Body of pancreas (tissue), 4 donors: ENCODE measurements around the gene SPACA6. TPM values are rescaled to one million over a fixed set of nuclear protein-coding genes. Genes with fewer than 3 reads are reported as not detected.

Experiments used
- ATAC-seq: fragments of 150-250 bp; one replicate; pipeline ENCODE4 v1.9.1; 2016
- DNase-seq, 4 donors: peaks; one replicate each; pipeline ENCODE4 v3.0.0-alpha.2; 2019
- H3K27ac ChIP-seq, 4 donors: fragments of 200-600 bp; sonication (generic); 1 replicate in 3 of 4; 2 replicates in 1 of 4; pipeline versions ENCODE4 v1.5.1 to v1.6.1; 2016 to 2019; ENCODE audit warnings: mild to moderate bottlenecking in 1 of 4, mixed read lengths in 1 of 4, moderate library complexity in 1 of 4
- H3K27me3 ChIP-seq, 2 donors: fragments of 200-600 bp; sonication (generic); one replicate each; pipeline ENCODE4 v1.6.0; 2016; ENCODE audit warnings: mild to moderate bottlenecking in 1 of 2
- H3K36me3 ChIP-seq, 2 donors: fragments of 200-600 bp; sonication (generic); replicated peaks in 1 of 2; 2 replicates each; pipeline ENCODE4 v1.5.1; 2016; ENCODE audit warnings: low read depth in 2 of 2; ENCODE audit not compliant: insufficient read depth in 1 of 2
- H3K4me1 ChIP-seq: fragments of 200-600 bp; sonication (generic); one replicate; pipeline ENCODE4 v1.6.0; 2016
- H3K4me3 ChIP-seq, 2 donors: fragments of 200-600 bp; sonication (generic); 1 replicate in 1 of 2; 2 replicates in 1 of 2; pipeline ENCODE4 v1.5.1; 2016 to 2019
- H3K9me3 ChIP-seq, 3 donors: fragments of 200-600 bp; sonication (generic); 1 replicate in 2 of 3; 2 replicates in 1 of 3; pipeline ENCODE4 v1.5.1; 2016
- POLR2A ChIP-seq, 3 donors: fragments of 450-650 bp; IDR thresholded peaks; one replicate each; pipeline ENCODE4 v1.6.1; 2016; ENCODE audit warnings: antibody characterized with exemption in 3 of 3, mild to moderate bottlenecking in 2 of 3
- WGBS, 2 donors: methylation state at CpG; one replicate each; pipeline ENCODE4 v1.1.5; 2017; 5-methylcytosine and 5-hydroxymethylcytosine counted together
- intact Hi-C: fragments of 100-400 bp; cut with DNase I; formaldehyde crosslinking; loops from one replicate; pipeline ENCODE4 v1.15.1; 2023
- total RNA-seq, 2 donors: library from RNA; depleted of rRNA; stranded (reverse); fragments of >200 nt; gene quantifications; one replicate each; pipeline ENCODE4 v1.1.0, GENCODE V29; 2016
- TF ChIP-seq, protein P1 (sequence below), 7 experiments: fragments of 450-650 bp in 4 of 7; fragments of 200-600 bp in 3 of 7; sonication (generic) in 3 of 7; IDR thresholded peaks; one replicate each; pipeline ENCODE4 v1.5.1; 2016 to 2019; ENCODE audit warnings: antibody characterized with exemption in 7 of 7

SPACA6 gene
- total RNA-seq, 2 donors from 2014 or later: 7.9 to 16.3 TPM

DNA sequence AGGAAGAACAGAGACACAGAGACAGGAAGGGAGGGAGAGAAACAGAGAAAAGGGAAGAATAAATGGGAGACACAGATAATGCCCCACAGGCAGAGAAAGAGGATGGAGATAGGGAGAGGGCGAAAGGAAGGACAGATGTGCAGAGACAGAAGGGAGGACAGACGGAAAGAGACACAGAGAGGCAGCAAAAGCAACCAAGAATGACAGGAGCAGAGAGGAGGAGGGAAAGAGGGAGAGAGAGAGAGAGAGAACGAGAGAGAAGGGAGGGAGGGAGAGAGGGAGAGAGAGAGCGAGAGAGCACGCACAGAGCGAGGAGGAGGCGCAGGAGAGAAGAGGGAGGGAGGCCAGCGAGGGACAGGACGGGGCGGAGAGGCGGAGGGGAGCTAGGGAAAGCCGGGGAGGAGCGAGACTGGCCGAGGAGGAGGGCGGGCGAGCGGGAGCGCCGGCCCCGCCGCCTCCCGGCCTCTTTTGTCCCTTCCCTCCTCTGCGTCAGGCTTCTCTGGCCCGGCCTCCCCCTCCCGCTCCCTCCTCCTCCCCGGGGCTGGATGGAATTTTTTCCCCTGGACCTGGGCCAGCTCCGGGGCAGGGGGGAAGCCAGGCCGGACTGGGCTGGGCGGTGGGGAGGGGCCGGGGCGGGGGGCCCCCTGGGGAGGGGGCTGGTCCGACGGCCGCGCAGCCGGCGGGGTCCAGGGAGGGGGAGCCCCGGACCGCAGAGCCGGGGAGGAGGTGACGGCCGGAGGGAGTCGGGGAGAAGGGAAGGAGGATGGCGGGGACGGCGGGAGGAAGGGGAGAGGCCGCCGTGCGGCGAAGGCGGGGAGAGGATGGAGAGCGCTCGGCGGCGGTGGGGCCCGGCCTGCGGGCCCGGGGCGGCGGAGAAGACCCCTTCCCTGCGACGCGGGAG, 4.2 kb upstream of the SPACA6 start:
- ATAC-seq: peak; percentile 88
- Histone ChIP-seq H3K36me3 (no peaks in the 10 kb centered on the region), H3K27ac (peak overlapping the region; percentile 85 to 95 (median 91)), H3K9me3 (no peaks in the 10 kb centered on the region), H3K27me3 (no peaks in the 10 kb centered on the region), H3K4me3 (peak overlapping the region; percentile 61 to 93), H3K4me1 (peaks cover 31% of the 10 kb centered on the region)
- intact Hi-C loops: no loop called here
- DNase-seq: peak; percentile 80 to 93 (median 86)
- WGBS, 2 donors: 0 to 2% methylated on average over 44 to 48 of the region's 63 CpGs
- peak in 2 of 3 donors; percentile 56 to 68 for TF ChIP-seq POLR2A (IDR thresholded peaks at IDR 0.05)
- TF ChIP-seq, protein P1, sequence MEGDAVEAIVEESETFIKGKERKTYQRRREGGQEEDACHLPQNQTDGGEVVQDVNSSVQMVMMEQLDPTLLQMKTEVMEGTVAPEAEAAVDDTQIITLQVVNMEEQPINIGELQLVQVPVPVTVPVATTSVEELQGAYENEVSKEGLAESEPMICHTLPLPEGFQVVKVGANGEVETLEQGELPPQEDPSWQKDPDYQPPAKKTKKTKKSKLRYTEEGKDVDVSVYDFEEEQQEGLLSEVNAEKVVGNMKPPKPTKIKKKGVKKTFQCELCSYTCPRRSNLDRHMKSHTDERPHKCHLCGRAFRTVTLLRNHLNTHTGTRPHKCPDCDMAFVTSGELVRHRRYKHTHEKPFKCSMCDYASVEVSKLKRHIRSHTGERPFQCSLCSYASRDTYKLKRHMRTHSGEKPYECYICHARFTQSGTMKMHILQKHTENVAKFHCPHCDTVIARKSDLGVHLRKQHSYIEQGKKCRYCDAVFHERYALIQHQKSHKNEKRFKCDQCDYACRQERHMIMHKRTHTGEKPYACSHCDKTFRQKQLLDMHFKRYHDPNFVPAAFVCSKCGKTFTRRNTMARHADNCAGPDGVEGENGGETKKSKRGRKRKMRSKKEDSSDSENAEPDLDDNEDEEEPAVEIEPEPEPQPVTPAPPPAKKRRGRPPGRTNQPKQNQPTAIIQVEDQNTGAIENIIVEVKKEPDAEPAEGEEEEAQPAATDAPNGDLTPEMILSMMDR (IDR thresholded peaks at IDR 0.05): peak in 4 of 7 experiments; percentile 43 to 51 (median 44)

DNA sequence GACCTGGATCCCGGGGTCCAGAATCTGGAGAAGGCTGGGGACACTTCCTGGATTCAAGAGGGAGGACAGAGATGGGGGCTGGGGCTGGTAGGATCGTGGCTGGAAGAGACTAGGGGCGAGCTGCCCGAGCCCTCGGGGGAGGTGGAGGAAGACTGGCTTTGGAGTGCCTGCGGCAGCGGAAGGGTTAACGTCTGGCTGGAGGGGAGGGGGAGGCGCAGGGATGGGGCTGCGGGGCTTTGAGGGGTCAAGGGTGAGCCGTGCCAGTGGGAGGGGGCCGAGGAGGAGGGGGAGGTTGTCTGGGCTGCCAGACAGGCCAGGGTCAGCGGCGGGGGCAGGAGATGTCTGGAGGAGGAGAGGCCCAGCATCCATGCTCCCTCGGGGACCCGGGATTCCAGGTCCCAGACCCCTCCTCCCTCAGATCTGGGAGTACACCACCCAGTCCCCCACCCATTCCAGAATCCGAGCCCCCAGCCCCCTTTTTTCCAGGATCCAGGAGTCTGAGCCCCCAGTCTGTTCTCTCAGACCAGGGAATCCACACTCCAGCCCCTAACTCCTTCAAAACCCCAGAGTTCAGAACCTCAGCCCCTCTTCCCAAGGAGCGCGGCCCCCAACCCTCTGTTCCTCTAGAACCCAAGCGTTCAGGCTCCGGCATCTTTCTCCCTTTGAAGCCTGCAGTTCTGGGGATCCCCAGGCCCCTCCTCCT, 3.2 kb upstream of the SPACA6 start:
- Histone ChIP-seq H3K4me1 (peaks cover 31% of the 10 kb centered on the region), H3K27me3 (no peaks in the 10 kb centered on the region), H3K4me3 (peak overlapping the region; percentile 61 to 93), H3K27ac (peak overlapping the region; percentile 85 to 95 (median 91)), H3K36me3 (no peaks in the 10 kb centered on the region), H3K9me3 (no peaks in the 10 kb centered on the region)
- no peak for TF ChIP-seq POLR2A (IDR thresholded peaks at IDR 0.05)
- TF ChIP-seq, protein P1 (IDR thresholded peaks at IDR 0.05): no peak
- 2 to 4% methylated on average over 20 to 21 of the region's 21 CpGs for WGBS, 2 donors
- intact Hi-C loops: loop anchor here (10.0 kb wide), 1 partner anchor 95 kb away; no protein-coding TSS in a partner anchor
- ATAC-seq: no peak
- DNase-seq: peak in 3 of 4 donors; percentile 18 to 37 (median 23)

DNA sequence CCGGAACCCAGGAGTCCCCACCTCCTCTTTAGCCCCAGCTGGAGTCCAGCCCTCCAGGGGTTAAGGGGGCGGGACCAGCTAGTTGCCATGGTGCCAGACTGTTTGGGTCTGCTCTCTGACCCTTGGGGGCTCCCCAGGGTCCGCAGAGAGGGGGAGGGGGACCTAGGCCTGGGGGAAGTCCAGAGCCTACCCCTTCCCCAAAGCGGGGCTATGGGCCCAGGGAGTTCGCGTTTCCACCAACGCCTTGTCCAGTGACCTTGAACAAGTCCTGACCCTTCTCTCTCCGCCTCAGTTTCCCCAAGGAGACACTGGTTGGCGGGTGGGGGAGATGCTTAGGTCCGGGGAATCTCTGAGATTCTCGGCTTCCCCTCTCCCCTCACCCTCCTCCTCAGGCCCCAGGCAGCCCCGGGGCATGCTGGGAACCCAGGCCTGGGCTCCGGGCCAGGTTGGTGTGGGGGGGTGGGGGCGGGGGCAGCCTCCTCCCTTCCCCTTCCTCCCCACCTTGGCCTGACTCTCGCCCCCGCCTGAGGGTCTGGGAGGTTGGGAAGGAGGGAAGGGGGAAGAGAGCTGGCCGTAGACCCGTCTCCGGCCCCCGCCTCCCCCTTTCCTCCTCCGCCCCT, 2.6 kb upstream of the SPACA6 start:
- no peaks in the 10 kb centered on the region for H3K36me3 ChIP-seq
- intact Hi-C loops: loop anchor here (10.0 kb wide), 1 partner anchor 96 kb away; no protein-coding TSS in a partner anchor
- no peaks in the 10 kb centered on the region for H3K27me3 ChIP-seq
- TF ChIP-seq, protein P1 (IDR thresholded peaks at IDR 0.05): no peak
- peak in 1 of 3 donors; percentile 43 for TF ChIP-seq POLR2A (IDR thresholded peaks at IDR 0.05)
- ATAC-seq: peak; percentile 39
- peak overlapping the region; percentile 61 for H3K4me3 ChIP-seq
- 6 to 12% methylated on average over 10 to 19 of the region's 21 CpGs for WGBS, 2 donors
- peak in 3 of 4 donors; percentile 44 to 64 (median 61) for DNase-seq
- H3K4me1 ChIP-seq: peaks cover 31% of the 10 kb centered on the region
- peak overlapping the region; percentile 85 to 95 (median 91) for H3K27ac ChIP-seq
- H3K9me3 ChIP-seq: no peaks in the 10 kb centered on the region

DNA sequence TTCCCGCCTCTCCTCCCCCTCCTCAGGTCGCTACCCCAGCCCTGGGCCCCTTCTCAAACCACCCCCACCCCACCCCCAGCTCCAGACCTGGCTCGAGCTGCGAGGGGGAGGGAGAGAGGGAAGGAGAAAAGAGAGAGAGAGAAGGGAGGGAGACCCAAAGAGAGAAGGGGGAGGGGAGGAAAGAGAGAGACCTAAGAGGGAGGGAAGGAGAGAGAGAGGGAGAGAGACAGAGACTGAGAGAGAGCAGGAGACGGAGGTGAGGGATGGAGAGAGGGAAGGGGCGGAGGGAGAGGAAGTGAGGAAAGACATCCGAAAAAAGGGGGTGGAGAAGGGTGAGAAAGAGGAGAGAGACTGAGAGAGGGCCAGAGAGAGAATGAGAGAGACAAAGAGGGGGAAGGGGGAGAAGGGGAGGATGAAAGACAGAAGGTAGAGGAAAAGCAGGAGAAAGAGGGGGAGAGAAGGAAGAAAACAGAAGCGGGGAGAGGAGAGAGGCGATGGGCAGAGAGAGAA, 2.0 kb upstream of the SPACA6 start:
- no peak for TF ChIP-seq POLR2A (IDR thresholded peaks at IDR 0.05)
- TF ChIP-seq, protein P1 (IDR thresholded peaks at IDR 0.05): no peak
- Histone ChIP-seq H3K36me3 (no peaks in the 10 kb centered on the region), H3K9me3 (no peaks in the 10 kb centered on the region), H3K27me3 (no peaks in the 10 kb centered on the region), H3K4me3 (peak overlapping the region in 1 of 2 donors; percentile 61), H3K27ac (peak overlapping the region; percentile 85 to 95 (median 91)), H3K4me1 (peaks cover 31% of the 10 kb centered on the region)
- intact Hi-C loops: loop anchor here (10.0 kb wide), 1 partner anchor 96 kb away; no protein-coding TSS in a partner anchor
- 34 to 39% methylated on average over 8 to 9 of the region's 9 CpGs for WGBS, 2 donors
- ATAC-seq (no peak), DNase-seq (no peak)
